ENCODE results near the gene ZNF831. TPM values are rescaled to one million over a fixed set of nuclear protein-coding genes. Genes with fewer than 3 reads are reported as not detected.

The ZNF831 gene
- 0.15 TPM for total RNA-seq (2021; ENCODE audit: unreplicated experiment)
- 0.04 TPM in 2 replicates for polyA plus RNA-seq (2012)
- Bru-seq, nascent RNA = percentile 23 among the genes with signal in this experiment
- percentile 23 among the genes with signal in this experiment for BruChase-seq, experiment 1, labeled RNA remaining after a 6-hour chase
- BruChase-seq, experiment 2, labeled RNA remaining after a 2-hour chase = percentile 27 among the genes with signal in this experiment
- long read RNA-seq = 0 reads

GRCh38 chr20:59163631-59164530 lies at the start of gene ZNF831:
ZNF831 (plus strand) TSS chr20:59163821; CDS start chr20:59191020, 27,199 bp downstream.
- intact Hi-C loops (cut with micrococcal nuclease) = no loop called here
- BruUV-seq (replicated peaks) = no TSS peak
- no peaks in the 10 kb centered on the region for H3K36me3 ChIP-seq (ENCODE audit: control insufficient read depth in 1 of 2, insufficient read depth in 2 of 2, low read length in 2 of 2)
- H3K4me2 ChIP-seq (ENCODE audit: low read length) = no peak within 1 kb of the TSS
- no peak for TF ChIP-seq MAX (IDR thresholded peaks at IDR 0.05)
- no peak within 1 kb of the TSS for H3K9ac ChIP-seq (ENCODE audit: low read length)
- no peak within 1 kb of the TSS for H3K4me3 ChIP-seq (replicated peaks in 1 of 2; ENCODE audit: low read depth in 1 of 2, low read length in 2 of 2)
- no peaks in the 10 kb centered on the region for H3K79me2 ChIP-seq (ENCODE audit: insufficient read depth, low read length)
- POLR2A ChIA-PET = no interaction called here
- RAD21 ChIA-PET (ENCODE audit: low non-redundant PET in 1 of 2, low total read pairs in 2 of 2, uncharacterized antibody in 2 of 2, unreplicated experiment in 2 of 2) = no interaction called here
- H4K20me1 ChIP-seq (ENCODE audit: insufficient read depth) = no peaks in the 10 kb centered on the region
- CTCF ChIA-PET = no interaction called here
- no peaks in the 10 kb centered on the region for H3K9me3 ChIP-seq (ENCODE audit: control insufficient read depth in 1 of 2, insufficient read depth in 1 of 2, low read depth in 1 of 2, low read length in 2 of 2)
- H3K27me3 ChIP-seq (ENCODE audit: insufficient read depth, low read length) = peaks cover 64% of the 10 kb centered on the region
- no peaks in the 10 kb centered on the region for H3K4me1 ChIP-seq (ENCODE audit: control insufficient read depth in 1 of 2, insufficient read depth in 2 of 2, low read length in 2 of 2)
- no peak within 1 kb of the TSS for H2AFZ ChIP-seq (ENCODE audit: low read depth, low read length, poor library complexity, severe bottlenecking)
- H3K9me2 ChIP-seq (ENCODE audit: insufficient read depth) = no peaks in the 10 kb centered on the region
- H3K27ac ChIP-seq (ENCODE audit: low read depth, low read length) = no peak within 1 kb of the TSS
- no peak for ATAC-seq
- no peak for DNase-seq (ENCODE audit: low read depth, low spot score)

DNA sequence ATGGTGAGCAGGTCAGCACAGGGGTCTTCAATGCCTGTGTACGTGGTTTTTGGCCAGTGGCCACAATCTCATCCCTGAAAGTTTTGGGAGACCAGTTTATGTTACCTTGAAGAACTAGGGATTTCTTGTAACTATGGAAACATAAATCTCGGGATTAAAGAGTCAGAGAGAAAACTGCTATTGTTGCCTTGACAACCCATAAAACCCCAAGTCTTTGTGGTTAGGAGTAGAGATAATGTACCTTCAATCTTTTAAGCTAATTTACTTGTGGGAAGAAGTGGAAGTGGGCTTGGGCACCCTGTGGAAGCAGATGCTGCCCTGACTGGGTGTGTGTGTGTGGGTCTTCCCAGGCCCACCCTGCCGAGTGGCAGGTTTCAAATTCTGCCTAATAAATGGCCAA lies 46.1 kb upstream of the ZNF831 start:
- peaks cover 29% of the 10 kb centered on the region for H3K27me3 ChIP-seq (ENCODE audit: insufficient read depth, low read length)
- H3K4me1 ChIP-seq (ENCODE audit: control insufficient read depth in 1 of 2, insufficient read depth in 2 of 2, low read length in 2 of 2) = no peaks in the 10 kb centered on the region
- ChIA-PET RAD21 (ENCODE audit: low non-redundant PET in 1 of 2, low total read pairs in 2 of 2, uncharacterized antibody in 2 of 2, unreplicated experiment in 2 of 2) (interaction anchor here in 1 of 2 experiments (0.7 kb wide), 1 partner anchor 162 kb away, joined by 3 read pairs; no protein-coding TSS in a partner anchor), POLR2A (no interaction called here), CTCF (no interaction called here)
- no peak for TF ChIP-seq RAD21 (IDR thresholded peaks at IDR 0.05; ENCODE audit: low read depth)
- TF ChIP-seq ZFX (IDR thresholded peaks at IDR 0.05) = no peak
- no peak for TF ChIP-seq CEBPB (IDR thresholded peaks at IDR 0.05; ENCODE audit: low read depth)
- no peak for TF ChIP-seq CTCF (IDR thresholded peaks at IDR 0.05 in 2 of 3, conservative IDR thresholded peaks at IDR 0.05 in 1 of 3; ENCODE audit: borderline replicate concordance in 1 of 3, insufficient read depth in 1 of 3, low read depth in 2 of 3, low read length in 2 of 3)
- TF ChIP-seq SP1 (IDR thresholded peaks at IDR 0.05; ENCODE audit: low read depth) = no peak
- no peak for TF ChIP-seq EZH2 (IDR thresholded peaks at IDR 0.05)
- no peak for TF ChIP-seq EGR1 (IDR thresholded peaks at IDR 0.05; ENCODE audit: low read depth)
- TF ChIP-seq JUND (IDR thresholded peaks at IDR 0.05) = no peak
- TF ChIP-seq SIN3A (IDR thresholded peaks at IDR 0.05; ENCODE audit: low read depth) = no peak
- TF ChIP-seq ELF1 (IDR thresholded peaks at IDR 0.05; ENCODE audit: borderline replicate concordance, low read depth) = no peak
- TF ChIP-seq CBX3 (IDR thresholded peaks at IDR 0.05; ENCODE audit: low read depth) = no peak
- no peak for TF ChIP-seq EZH2phosphoT487 (IDR thresholded peaks at IDR 0.05; ENCODE audit: borderline replicate concordance)
- no peaks in the 10 kb centered on the region for H3K79me2 ChIP-seq (ENCODE audit: insufficient read depth, low read length)
- peaks cover 0 to 6% of the 10 kb centered on the region in 2 experiments; a peak in 1 of 4 replicates for H3K9me3 ChIP-seq (ENCODE audit: control insufficient read depth in 1 of 2, insufficient read depth in 1 of 2, low read depth in 1 of 2, low read length in 2 of 2)
- no peak overlapping the region for H3K27ac ChIP-seq (ENCODE audit: low read depth, low read length)
- no peak overlapping the region for H3K4me2 ChIP-seq (ENCODE audit: low read length)
- H2AFZ ChIP-seq (ENCODE audit: low read depth, low read length, poor library complexity, severe bottlenecking) = no peak overlapping the region
- BruUV-seq (replicated peaks) = no TSS peak
- no peaks in the 10 kb centered on the region for H3K36me3 ChIP-seq (ENCODE audit: control insufficient read depth in 1 of 2, insufficient read depth in 2 of 2, low read length in 2 of 2)
- H3K4me3 ChIP-seq (replicated peaks in 1 of 2; ENCODE audit: low read depth in 1 of 2, low read length in 2 of 2) = no peak overlapping the region
- H3K9me2 ChIP-seq (ENCODE audit: insufficient read depth) = no peaks in the 10 kb centered on the region
- no peak for DNase-seq (ENCODE audit: low read depth, low spot score)
- intact Hi-C loops (cut with micrococcal nuclease) = no loop called here
- no peaks in the 10 kb centered on the region for H4K20me1 ChIP-seq (ENCODE audit: insufficient read depth)
- ATAC-seq = no peak
- H3K9ac ChIP-seq (ENCODE audit: low read length) = no peak overlapping the region
